ENCODE data around the gene RSKR.
"Not testable (repeated sequence)": the region's sequence is repeated elsewhere in the genome, so short reads cannot be mapped to it uniquely, and the experiment has no call there.

Gene RSKR

DNA sequence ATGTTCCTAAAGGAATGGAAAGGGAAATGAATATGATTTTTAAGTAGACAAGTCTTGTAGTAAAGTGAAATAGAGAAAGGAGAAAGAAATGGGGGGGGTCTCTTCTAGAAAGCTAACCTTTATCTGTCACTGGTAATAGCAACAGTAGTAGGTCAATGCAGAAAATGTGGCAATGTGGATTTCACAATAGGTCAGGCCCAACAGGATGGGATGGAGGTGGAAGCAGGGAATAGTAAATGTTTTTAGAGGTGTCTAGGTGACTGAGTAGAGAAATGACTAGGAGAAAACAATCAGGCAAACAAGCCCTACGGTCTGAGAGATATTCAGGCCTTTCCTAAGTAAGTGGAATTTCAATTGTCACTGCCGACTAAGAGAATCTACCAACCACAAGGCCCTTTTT, 6.0 kb upstream of the RSKR start:
- DNase-seq: no peak

DNA sequence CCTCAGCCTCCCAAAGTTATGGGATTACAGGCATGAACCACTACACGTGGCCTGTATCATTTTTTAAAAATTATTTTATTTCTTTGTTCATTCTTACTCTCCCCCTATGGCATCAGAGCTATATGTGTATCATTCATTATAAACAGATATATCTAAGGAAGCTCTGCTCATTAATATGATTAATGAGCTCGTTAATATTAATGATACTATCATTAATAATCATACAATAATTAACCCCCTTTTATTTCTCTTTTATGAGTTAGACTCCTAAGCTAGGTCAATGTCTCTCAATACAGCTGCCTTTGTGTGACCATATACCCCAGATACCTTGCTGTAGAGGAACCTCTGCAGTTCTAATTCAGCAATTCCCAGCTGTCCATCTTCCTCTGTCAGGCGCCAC, 4.5 kb upstream of the RSKR start:
- no peak for DNase-seq

DNA sequence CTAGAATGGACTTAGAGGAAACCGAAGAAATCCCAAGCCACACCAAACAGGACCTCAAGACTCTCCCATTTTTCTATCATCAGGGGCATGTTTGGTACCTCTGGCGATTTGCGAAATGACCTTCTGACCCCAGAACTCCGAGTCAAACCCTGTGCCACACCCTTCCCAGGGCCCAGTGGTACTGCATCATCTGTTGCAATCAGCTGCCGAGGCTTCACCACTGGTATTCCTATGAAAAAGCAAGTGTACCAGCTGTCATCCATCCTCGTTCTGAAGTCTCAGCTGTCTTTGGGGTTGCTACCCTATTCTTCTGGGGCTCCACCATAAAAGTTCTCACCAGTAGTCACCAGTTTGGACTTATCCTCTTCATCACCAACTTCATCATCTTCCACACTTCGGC, 2.3 kb upstream of the RSKR start:
- DNase-seq: no peak

DNA sequence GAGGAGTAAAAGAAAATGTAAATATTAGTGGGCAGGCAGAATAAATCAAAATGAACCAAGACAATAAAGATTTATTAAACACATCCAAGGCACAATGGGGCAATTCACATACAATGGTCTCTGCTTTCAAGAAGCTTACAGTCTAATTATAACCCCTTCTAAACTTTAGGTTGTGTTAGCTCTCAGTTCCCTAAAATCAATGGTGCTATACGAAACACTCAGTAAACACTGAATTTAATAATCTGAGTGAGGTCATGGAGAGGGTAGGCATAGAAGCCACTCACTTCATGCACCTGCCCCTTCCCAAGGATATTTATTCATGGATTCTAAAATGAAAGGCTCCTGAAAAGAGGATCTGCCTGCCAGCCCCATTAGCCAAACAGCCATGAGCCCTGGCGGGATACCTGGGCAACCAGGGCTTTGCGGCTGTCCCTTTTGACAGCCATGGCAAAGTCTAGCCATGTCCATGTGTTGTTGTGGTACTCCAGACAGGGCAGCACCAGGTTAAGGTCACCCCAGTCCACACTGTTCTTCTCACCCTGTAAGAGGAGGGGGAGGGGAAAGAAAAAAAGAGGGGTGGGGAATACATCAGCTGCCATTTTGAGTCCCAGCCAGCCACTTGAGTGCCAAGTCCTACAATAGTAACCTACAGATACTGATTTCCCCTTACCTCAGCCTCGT, 1.4 kb upstream of the RSKR start:
- peak; percentile 23 for DNase-seq

DNA sequence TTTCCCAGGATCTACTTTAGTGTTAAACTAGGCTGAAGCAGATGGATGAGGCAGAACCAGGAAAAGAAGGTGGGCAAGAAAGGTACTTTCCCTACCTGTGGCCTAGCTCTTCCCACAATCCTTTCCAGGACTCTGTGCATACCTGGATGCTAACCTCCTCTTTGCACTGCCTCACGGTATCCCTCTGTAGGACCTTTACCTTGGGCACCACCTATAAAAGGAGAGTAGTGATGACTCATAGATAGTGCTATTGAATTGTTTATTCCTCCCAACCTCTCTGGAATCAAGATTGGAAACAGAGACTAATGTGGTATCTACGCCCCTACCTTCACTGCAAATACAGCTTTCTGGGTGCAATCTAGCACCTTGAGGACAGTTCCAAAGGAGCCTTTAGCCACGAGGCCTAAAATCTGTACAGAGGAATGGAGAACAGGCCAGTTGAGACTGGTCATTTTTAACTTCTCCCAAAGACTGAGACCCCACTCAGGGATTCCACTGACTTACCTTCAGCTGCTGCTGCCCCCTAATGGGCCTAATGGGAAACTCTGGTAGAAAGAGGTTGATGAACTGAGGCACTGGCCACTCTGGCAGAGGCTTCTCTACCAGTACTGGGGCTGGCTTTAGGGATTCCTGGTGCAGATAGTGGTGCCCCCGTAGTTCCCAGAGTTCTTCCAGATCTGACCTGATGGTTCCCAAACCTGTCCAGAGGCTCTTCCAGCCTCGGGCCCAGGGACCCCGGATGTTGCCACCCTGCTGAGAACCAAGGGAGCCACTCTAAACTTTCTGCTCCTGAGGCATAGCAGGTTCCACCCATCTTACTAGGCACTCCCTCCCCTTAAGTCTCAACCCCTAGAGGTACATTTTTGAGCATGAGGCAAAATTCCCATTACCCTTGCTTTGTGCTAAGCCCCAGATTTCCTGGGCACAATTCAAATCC, 781 bp downstream of the RSKR start:
- DNase-seq: no peak

DNA sequence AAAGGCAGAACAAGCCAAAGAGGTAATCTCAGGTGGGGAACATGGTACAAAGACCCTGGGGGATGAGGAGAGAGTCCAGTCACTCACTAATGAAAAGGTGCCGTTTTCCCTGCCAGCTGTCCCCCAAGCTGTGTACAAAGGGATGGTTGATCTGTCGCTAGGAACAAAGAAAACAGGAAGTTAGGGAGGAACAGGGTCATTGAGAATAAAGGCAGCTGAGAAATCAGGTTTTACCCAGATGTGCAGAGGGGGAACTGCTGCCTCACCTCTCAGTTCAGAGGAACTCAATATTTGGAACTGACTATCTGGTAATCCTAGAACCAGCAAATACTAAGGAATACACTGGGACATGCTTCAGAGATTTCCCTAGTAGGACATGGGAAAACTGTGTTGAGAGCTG, 1.5 kb downstream of the RSKR start:
- DNase-seq: peak; percentile 39

DNA sequence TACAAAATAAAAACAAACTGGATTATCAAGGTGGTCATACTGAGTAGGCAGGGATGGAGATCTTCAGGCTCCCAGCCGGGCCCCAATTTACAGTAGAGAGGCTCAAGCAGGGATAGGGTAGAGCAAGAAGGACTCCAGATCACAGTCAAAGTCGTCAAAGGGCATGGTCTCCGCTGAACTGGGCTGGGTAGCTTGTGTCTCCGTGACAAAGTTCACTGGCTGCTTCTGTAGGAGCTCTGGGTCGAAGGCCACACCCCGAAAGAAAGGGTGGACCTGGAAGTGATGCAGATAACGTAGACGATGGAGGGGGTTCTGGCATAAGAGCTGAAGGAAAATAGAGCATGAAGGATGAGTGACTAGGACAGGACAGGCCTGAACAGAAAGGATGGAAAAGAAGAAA, 3.6 kb downstream of the RSKR start:
- no peak for DNase-seq

DNA sequence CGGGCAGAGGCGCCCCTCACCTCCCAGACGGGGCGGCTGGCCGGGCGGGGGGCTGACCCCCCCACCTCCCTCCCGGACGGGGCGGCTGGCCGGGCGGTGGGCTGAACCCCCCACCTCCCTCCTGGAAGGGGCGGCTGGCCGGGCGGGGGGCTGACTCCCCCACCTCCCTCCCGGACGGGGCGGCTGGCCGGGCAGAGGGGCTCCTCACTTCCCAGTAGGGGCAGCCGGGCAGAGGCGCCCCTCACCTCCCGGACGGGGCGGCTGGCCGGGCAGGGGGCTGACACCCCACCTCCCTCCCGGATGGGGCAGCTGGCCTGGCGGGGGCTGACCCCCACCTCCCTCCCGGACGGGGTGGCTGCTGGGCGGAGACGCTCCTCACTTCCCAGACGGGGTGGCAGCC, 10.0 kb downstream of the RSKR start:
- DNase-seq: not testable (repeated sequence)

DNA sequence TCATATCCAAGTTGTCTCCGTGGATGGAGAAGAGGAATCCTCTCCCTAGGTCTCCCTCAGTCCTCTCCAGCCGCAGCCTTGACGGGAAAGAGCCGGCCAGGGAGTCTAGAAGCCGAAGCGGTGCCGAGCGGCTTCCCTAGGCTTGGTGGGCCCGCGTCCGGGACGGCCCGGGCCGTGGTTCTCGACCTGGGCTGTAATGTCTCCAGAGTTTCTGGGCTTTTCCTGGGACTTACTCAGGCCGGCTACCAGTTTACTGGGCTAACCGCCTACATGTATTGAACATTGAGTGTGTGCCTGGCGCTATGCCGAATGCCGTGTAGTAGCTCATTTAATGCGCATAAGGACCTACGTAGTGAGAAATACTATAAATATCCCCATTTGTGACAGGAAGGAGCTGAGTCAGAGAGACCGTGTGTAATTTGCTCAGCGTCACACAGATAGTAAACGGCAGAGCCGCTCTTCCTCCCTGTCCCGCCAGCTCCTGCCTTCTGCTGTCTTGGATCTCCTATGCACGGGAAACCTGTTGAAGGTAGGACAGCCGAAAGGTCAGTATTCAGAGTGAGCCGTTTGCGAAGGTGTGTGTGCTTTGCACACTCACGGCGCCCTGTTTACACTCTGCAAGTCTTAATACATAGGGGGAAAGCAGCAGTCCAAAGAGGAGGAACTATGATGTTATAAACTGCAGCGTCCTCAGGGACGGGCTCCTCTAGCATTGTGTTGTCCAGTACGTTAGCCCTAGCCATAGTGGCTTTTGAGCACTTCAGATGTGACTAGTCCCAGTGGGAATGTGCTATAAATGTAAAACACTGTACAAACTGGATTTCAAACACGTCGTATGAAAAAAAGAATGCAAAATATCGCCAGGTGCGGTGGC, 14.4 kb downstream of the RSKR start:
- peak; percentile 83 for DNase-seq

DNA sequence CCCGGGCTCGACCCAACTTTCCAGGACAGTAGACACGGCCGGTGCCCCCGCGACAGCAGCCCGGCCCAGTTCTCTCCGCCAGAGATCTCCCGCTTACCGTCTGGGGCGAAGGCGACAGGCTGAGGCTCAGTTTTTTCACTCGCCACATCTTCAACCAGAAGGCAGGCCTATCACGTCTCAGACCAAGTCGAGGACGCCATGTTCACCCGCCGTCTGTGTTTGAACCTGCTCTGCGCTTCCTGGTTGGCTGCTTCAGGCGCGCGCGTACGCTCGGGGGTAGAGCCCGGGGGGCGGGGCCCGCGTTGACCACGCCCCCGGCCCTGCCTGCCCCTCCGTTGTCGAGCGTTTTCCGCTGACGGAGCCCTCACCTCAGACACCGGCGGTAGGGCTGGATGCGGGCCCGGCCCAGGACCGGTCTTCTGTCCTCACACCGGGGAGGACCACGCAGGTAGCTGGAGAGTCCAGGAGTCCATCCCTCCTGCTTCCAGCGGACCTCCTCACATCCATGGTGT, 15.1 kb downstream of the RSKR start, which contains the start of gene SPAG5:
Gene SPAG5 (minus strand): TSS at position 227 of the 512 bp plus-strand sequence. CDS start 79 bp downstream, at position 148.
- DNase-seq: peak; percentile 91

DNA sequence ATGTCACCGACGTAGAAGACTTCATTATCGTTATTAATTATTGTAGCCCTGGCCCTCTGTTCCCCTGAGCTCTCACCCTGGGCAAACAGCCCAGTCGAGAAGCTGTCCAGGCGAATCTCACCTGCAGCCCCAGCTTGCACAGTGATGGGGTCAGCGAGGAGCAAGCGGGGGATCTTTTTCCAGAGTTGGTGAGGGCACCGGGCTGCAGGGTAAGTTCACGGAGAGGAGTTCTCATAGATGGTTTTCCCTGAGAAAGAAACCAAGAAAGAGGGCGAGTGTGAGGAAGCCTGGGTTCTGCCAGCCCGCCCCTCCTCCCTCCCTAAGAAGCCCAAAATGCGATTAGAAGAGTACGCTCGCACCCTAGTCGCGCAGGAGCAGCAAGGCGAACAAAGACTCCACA, 15.6 kb downstream of the RSKR start:
- no peak for DNase-seq

DNA sequence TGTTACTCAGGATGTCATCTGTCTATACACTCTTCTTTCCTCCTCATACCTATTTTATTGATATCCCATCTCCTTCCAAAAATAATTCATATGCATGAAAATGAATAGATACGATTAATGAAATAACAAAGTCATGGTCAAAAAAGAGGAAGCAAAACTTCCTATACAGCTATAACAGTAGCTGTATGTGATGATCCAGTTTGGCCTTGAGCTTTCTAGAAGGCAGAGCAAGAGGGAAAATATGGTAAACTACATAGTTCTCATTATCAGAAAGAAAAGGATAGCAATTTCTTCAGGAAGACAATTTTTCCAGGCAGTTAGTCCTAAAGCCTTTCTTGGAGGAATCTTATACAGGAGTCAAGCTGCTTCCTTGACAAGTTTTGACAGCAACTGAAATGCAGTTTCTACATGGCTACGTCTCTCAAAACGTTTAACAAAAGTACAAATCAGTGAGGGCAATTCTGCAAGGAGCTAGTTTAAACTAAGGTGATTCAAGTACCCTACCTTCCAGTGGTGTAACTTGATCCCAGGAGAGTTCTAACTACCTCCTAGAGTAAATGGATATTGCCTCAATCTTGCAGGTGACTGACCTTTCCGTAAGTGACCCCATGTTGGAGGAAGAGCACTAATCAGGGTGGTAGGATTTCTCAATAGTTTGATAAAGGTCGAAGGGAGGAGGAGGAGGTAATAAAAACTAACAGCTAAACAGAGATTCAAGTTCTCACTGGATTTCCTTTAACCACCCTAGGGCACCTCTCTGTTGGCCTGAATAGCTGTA, 16.2 kb downstream of the RSKR start:
- DNase-seq: peak; percentile 34

DNA sequence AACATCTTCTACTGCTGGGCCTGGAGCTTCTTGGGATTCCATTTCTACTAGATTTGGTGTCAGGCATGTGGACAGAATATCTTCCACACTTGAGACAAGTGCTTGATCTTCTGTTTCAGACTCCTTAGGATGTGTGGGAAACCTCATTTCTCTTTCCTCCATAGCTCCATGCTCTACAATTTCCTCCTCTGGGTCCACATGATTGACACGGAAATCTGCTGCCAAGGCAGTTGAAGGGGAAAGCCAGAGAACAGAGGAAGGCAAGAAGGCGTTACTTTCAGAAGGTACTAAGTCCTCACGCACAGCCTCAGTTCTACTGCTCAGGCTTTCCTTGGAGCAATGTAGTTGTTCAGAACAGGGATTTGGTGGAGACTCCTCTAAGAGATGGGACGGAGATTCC, 21.7 kb downstream of the RSKR start:
- no peak for DNase-seq

DNA sequence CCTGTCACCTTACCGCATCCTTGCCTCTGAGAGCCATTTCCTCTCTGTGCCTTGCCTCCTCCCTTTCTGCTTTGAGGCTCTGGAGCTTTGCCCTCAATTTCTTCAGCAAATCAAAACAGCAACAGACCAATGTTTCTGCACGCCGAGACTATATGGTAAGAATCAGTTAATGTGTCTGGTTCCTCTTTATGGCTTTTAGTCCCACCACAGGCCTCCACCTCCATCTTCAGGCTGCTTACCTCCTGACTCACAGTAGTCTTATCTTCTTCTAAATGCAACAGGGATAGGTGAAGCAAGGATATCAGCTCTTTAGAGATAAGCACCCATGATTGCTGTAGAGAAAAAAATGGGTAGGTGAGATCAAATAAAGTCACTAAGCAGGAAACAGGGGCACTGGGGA, 28.1 kb downstream of the RSKR start:
- DNase-seq: no peak

DNA sequence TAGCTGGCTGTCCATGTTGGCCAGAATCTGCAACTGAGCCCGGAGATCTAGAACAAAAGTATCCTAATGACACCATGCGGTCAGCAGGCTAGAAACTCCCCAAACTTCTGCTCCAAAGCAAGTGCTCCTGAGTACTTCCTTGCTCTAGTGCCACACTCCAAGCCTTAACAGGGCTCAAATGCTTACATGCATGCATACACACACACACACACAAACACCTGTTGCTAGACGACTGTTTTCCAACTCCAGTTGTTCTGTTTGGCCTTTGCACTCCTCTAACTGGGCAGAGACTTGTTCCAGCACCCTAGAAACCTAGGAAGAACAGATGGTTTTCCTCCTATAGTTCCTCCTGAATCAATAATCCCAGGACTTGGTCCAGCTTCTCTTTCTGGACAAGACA, 29.6 kb downstream of the RSKR start:
- no peak for DNase-seq

DNA sequence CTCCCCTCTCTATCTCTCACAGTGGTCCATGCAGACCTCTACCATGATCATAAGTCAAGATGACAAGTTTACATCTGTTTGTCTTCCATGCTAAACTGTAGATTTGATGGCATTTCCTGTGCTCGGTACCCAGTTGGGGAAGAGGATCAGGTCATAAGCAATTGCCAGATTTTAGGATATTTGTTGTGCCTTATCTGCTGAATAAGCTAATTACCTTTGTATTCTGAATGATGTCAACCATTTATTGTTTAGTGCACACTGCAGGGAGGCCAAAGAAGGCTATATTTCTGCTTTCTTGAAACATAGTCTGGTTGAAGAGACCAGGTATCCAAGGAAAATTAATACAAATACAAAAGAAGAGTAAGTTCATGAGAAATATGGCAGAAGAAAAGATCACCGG, 31.5 kb downstream of the RSKR start:
- no peak for DNase-seq

DNA sequence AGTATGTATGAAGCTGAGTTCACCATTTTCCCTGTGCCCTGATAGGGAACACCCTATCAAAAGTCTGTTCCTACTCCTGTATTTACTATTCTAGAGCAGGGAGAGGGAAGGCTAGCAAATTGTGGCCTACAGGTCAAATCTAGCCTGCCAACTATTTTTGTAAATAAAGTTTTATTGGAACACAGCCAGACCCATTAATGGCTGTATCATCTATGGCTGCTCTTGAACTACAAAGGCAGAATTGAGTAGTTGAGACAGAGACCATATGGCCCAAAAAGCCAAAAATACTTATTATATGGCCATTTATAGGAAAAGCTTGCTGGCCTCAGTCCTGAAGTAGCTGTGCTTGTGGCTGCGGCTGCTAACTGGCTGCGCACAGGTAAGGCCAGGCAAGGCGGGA, 33.0 kb downstream of the RSKR start:
- DNase-seq: no peak

DNA sequence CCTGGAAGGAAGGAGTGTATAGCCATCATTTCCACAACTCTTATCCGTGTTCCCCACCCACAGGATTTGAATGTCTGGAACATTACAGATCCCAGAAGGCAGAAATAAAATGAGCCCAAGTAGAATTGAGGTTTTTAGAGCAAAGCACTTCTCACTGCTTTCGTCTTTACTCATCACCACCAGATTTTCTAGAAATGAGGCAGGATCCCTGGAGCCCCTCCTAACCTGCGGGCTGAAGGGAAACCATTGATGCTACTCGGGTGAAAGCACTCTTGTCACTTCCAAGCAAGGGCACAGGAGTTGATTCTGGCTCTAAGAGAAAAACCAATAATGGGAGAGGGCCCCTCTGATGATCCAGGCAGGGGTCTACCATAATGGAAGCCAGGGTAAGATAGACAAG, 34.5 kb downstream of the RSKR start:
- no peak for DNase-seq

DNA sequence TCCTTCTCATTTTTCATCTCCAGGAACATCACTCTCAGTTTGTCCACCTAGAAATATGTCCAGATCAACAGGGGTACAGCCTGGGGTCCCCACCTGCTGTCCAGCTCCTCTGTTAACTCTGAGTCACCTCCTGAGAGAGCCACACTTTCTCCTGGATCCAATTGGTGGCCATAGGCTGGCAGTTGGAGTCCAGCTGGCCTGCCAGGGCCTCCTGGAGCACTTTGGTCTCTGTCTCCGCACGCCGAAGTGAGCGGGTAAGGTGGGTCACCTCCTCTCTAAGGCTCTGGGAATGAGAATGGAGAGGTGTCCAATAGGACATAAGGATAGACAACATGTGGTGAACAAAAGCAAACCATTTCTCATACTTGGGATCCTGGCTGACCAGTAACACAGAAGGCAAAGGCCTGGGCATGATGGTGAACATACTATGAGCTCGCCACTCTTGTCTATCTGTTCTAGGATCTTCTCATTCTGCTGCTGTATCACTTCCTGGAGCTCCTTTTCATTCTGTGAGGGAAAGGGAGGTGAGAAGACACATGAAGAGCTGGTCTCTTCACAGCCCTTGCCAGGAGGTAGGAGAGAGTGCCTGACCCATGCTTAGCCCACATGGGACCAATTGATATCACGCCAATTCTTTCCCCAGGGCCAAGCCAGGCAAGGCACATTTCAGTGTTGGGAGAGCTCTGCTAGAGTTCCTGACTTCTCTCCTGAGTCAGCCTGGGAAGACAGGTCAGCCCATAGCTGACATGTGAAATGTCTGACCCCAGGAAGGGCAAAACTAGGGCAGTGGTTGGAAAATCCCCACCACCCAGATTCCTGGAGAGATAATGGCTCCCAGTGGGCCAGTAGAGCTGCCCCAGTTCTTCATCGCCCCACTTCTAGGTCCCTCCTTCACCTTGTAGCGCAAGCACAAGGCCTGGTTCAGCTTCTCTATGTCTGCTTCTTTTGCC, 35.5 kb downstream of the RSKR start:
- no peak for DNase-seq

DNA sequence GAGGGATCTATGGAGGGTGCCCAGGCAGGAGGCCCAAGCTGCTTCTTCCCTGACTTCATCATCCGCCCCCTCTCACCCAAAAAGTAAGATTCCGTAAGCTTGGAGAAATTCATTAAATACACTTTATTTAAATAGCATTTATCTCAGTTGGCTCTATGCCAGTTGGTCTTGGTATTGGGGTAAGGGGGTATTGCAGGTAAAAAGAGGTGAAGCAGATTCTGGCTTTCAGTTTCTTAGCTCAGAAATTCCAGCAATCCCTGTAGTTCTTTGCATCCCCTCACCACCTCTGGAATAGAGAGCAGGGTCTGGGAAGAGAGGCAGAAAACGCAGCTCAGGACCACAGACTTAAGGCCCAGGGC, 36.5 kb downstream of the RSKR start:
- DNase-seq: no peak
